HG03457 (cell line): ENCODE results near the gene ELMO2.

Experiments used
- ATAC-seq: cut with Tn5 transposase; IDR thresholded peaks from one replicate; pipeline ENCODE4 v1.9.1; 2021; ENCODE audit warnings: moderate number of reproducible peaks; ENCODE audit not compliant: unreplicated experiment

ELMO2 gene

GRCh38 chr20:46353500-46354206 lies 52.8 kb downstream of the ELMO2 start:
- ATAC-seq: no peak

GRCh38 chr20:46352370-46352938 lies 54.0 kb downstream of the ELMO2 start:
- ATAC-seq: no peak

- ATAC-seq: no peak
Observed at GRCh38 chr20:46351357-46352058, 54.9 kb downstream of the ELMO2 start.

GRCh38 chr20:46350986-46351267 lies 55.5 kb downstream of the ELMO2 start:
- ATAC-seq: no peak

GRCh38 chr20:46350201-46350985 lies 56.0 kb downstream of the ELMO2 start:
- no peak for ATAC-seq

- ATAC-seq: no peak
Observed at GRCh38 chr20:46349742-46350056, 56.7 kb downstream of the ELMO2 start.

- no peak for ATAC-seq
Observed at GRCh38 chr20:46349035-46349741, 57.2 kb downstream of the ELMO2 start.

GRCh38 chr20:46347841-46348803 lies 58.3 kb downstream of the ELMO2 start:
- no peak for ATAC-seq

GRCh38 chr20:46346770-46347169 lies 59.6 kb downstream of the ELMO2 start:
- ATAC-seq: no peak

- no peak for ATAC-seq
Observed at GRCh38 chr20:46344488-46345162, 61.8 kb downstream of the ELMO2 start.

- no peak for ATAC-seq
Observed at GRCh38 chr20:46343975-46344357, 62.4 kb downstream of the ELMO2 start.

GRCh38 chr20:46343348-46343974 lies 63.0 kb downstream of the ELMO2 start:
- ATAC-seq: no peak

- no peak for ATAC-seq
Observed at GRCh38 chr20:46342451-46343347, 63.7 kb downstream of the ELMO2 start.

- ATAC-seq: no peak
Observed at GRCh38 chr20:46342010-46342378, 64.4 kb downstream of the ELMO2 start.

- no peak for ATAC-seq
Observed at GRCh38 chr20:46341074-46342009, 65.1 kb downstream of the ELMO2 start.

- ATAC-seq: no peak
Observed at GRCh38 chr20:46339037-46339436, 67.4 kb downstream of the ELMO2 start.

GRCh38 chr20:46336735-46337134 lies 69.7 kb downstream of the ELMO2 start:
- no peak for ATAC-seq
